Fibroblast of pulmonary artery (primary cell): ENCODE measurements around the gene BARHL2.

ENCODE experiments used
- DNase-seq: peaks from one replicate; pipeline ENCODE4 v3.0.0-alpha.2; 2010; ENCODE audit warnings: low read depth
- H3K4me3 ChIP-seq: replicated peaks from 2 replicates; pipeline ENCODE4 v1.5.1; 2011; ENCODE audit warnings: low read depth, mild to moderate bottlenecking, control low read depth, low read length, moderate library complexity
- CTCF ChIP-seq: IDR thresholded peaks from 2 replicates; pipeline ENCODE4 v1.5.1; 2011; ENCODE audit warnings: mild to moderate bottlenecking, control low read depth, low read length, inconsistent platforms; ENCODE audit errors: missing control alignments

BARHL2 gene

GRCh38 chr1:90748668-90749067, 31.6 kb upstream of the BARHL2 start:
- no peak for TF ChIP-seq CTCF
- no peak for DNase-seq
- no peak overlapping the region for H3K4me3 ChIP-seq

GRCh38 chr1:90746857-90747256, 29.8 kb upstream of the BARHL2 start:
- no peak overlapping the region for H3K4me3 ChIP-seq
- DNase-seq: no peak
- no peak for TF ChIP-seq CTCF

GRCh38 chr1:90745972-90746371, 28.9 kb upstream of the BARHL2 start:
- DNase-seq: no peak
- H3K4me3 ChIP-seq: no peak overlapping the region
- no peak for TF ChIP-seq CTCF

GRCh38 chr1:90732136-90732535, 15.0 kb upstream of the BARHL2 start:
- H3K4me3 ChIP-seq: no peak overlapping the region
- TF ChIP-seq CTCF: no peak
- DNase-seq: no peak

- H3K4me3 ChIP-seq: no peak overlapping the region
- no peak for TF ChIP-seq CTCF
- DNase-seq: no peak
Observed at GRCh38 chr1:90731382-90732050, 14.4 kb upstream of the BARHL2 start.

- DNase-seq: no peak
- TF ChIP-seq CTCF: no peak
- no peak overlapping the region for H3K4me3 ChIP-seq
Observed at GRCh38 chr1:90730243-90731022, 13.3 kb upstream of the BARHL2 start.
